Measurements from ENCODE around the gene PDK2.

The PDK2 gene

DNA sequence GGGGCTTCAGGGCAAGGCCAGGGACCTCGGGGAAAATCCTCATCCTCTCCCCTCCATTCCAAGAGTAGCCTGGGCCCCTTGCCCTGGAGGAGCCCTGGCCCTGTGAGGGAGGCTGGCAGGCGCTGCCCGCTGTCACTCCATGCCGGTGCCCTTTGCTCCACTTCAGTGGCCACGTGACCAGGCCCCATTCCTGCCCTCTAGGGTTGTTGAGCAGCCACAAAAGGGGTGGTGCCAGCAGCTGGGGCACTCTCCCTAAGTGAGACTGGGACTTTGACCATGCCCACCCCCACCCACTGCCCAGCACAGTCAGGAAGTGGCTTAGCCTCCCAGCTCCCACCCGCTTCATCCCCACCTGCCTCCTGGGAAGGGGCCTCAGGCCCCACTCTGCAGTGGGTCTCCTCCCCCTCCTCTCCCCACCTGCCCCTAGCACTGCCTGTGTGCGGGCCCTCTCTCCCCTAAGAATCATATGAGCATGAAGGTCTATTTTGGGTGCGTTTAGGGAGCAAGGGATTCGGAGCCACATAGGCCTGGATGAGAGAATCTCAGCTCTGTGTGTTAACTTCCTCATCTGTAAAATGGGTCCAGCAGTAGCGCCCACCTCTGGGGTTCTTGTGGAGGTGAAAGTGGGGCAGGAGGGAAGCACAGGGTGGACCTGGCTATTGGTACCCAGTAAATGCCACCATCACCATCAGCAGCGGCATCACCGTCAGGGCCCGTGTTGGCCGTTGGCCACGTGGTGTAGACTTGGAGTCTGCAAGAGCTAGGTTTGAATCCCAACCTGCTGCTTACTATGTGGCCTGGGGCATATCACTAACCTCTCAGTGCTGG is 7.2 kb downstream of the PDK2 start:
- no peak for DNase-seq

DNA sequence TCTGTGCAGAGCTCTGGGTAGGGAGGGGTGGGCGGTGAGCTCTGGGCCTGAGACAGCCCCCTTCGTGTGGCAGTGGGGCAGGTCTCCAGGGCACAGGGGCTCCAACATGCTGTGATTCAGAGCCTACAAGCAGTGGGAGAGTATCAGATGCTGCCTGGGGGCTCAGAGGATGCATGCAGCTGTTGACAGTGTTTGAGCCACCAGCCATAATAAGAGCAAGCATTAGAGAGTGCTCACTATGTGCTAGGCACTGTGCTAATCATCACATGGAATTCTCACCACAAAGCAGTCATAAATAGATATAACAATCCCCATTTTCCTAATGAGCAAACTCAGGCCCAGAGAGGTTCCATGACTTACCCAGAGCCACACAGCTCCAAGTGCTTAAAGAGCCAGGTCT is 8.1 kb downstream of the PDK2 start:
- no peak for DNase-seq

DNA sequence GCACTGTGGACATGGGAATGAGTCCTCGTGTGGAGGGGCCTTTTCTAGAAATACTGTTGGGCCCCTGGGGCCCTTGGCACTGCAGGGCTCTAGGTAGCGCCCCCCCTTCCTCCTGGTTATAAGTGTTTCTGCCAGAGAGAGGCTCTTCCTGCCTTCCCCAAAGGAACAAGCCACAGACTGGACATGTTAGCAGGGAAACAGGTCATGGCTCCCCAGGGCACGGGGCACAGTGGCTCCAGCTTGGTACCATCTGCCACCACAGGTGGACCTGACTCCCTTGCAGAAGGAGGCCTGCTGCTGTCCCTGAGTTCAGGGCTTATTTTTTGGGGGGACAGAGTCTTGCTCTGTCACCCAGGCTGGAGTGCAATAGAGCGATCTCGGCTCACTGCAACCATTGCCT is 8.8 kb downstream of the PDK2 start:
- DNase-seq, result no peak

DNA sequence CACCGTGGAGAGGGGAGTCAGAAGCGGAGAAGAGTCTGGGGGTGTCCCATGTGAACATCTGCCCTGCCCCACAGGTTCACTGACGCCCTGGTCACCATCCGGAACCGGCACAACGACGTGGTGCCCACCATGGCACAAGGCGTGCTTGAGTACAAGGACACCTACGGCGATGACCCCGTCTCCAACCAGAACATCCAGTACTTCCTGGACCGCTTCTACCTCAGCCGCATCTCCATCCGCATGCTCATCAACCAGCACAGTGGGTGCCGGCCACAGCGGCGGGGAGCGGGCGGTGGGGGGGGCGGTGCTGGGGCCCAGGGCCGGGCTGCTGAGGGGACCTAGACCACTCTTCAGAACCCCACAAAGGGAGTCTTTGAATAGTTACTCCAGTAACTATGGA is 10.7 kb downstream of the PDK2 start:
- no peak for DNase-seq

DNA sequence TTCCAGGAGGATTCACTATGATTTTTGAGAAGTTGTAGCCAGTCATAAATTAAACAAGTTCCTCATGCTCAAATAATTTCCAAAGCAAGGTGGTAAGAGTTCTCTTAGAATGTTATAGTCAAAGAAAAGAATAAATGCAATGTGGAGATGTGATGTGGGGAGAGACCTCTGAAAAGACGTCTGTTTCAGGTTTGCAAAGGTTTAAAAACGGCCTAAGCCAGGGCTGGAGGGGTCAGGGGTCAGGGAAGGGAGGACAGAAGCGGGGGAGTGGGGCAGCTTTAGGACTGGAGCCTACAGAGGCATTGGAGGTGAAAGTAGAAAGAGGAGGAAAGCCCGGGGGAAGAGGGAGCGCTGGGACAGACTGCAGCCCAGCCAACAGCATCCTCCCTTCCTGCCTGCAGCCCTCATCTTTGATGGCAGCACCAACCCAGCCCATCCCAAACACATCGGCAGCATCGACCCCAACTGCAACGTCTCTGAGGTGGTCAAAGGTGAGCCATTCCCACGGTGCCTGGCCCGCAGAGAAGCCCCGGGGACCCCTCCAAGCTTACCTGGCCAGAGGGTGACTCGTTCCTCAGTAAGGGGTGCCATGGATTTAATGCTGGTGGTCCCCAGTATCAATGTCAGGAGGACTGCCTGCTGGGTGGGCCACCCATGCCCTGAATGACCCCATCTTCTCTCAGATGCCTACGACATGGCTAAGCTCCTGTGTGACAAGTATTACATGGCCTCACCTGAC is 11.4 kb downstream of the PDK2 start:
- no peak for DNase-seq

DNA sequence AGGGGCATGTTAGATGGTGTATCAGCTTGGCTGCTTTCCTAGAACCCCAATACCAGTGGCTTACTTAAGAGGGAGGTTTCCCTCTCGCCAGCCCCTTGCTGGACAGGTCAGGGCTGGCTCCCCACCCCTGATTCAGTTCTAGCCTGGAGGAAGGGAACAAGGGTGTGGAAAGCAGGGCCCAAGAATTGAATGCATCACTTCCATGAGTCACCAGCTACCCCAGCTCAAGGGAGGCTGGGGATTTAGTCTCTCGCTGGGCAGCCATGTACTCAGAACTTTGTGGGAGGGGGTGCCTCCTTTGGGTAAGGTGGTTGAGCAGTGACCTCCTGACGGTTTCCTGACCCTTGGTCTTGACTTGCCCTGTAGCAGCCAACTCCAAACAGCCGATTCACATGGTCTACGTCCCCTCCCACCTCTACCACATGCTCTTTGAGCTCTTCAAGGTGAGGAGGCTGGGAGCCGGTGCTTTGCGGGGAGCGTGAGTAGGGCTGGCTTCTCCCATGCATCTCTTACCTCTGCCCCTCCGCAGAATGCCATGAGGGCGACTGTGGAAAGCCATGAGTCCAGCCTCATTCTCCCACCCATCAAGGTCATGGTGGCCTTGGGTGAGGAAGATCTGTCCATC is 12.8 kb downstream of the PDK2 start:
- DNase-seq, result no peak

DNA sequence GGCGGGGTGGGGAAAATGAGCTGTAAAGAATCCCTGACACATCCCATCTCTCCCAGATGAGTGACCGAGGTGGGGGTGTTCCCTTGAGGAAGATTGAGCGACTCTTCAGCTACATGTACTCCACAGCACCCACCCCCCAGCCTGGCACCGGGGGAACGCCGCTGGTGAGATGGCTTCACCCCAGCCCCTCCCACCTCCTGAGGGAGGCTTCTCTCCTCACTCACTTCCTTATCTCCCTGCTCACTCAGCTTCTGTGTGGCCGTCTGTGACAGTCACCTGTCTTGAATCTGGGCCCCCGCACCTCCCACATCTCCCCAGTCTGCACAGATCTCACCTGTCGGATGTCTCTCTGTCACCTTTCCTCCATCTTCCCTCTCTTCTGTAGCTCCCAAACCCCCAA is 13.4 kb downstream of the PDK2 start:
- no peak for DNase-seq

DNA sequence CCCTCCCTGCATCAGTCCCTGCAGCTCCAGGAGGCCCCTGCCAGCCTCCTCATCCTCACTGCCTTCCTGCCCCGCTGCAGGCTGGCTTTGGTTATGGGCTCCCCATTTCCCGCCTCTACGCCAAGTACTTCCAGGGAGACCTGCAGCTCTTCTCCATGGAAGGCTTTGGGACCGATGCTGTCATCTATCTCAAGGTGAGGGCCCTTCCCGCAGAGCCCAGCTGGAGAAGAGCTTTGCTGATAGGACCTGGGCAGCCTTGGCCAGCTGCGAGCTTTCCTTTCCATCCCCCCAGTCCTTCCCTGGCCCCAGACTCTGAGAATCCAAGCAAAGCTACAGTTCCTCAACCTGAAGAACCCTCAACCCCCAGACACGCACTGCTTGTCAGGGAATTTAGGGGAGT is 14.1 kb downstream of the PDK2 start:
- no peak for DNase-seq

DNA sequence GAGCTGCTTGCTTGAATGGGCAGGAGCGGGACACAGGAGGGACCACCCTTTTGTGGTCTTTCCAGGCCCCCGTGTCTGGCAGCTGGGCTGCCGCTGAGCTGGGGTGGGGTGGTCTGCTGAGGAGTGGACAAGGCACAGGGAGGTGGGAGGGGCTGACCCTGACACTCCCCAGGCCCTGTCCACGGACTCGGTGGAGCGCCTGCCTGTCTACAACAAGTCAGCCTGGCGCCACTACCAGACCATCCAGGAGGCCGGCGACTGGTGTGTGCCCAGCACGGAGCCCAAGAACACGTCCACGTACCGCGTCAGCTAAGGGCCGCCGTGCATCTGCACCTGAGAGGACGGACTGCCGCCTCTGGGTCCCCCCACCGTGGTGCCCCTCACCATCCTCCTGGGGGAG is 14.6 kb downstream of the PDK2 start:
- no peak for DNase-seq

DNA sequence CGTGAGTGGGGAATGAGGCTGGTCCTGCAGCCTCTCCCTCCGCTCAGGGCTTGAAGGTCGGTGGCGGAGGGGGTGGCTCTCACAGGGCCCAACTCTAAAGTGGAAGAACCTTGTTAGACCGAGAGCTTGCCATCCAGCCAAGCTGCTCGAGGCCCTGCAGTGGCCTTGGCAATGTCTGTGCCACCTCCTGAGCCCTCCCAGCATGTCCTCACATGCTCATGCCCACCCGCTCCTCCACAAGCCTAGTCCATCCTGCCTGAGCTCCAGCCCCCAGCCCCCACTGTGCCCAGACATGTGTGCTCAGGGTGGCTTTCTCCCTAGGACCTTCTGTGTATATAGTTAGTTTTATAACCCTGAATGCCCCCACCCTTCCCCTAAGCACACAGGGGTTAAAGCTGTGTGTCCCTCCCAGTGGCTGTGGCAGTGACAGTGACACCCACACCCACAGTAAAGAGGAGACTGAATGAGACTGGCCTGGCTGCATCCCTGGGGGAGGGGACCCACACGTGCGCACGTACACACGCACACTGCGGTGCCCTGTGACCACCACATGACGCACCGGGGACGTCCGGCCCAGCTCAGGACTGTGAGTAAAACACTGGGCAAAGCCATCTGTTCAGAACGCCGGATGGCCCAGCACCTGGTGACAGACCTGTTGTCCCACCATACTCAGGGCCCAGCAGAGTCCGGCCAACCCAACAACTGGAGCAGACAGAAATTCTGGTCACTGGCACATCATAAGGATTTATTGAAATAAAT is 15.6 kb downstream of the PDK2 start:
- no peak for DNase-seq

DNA sequence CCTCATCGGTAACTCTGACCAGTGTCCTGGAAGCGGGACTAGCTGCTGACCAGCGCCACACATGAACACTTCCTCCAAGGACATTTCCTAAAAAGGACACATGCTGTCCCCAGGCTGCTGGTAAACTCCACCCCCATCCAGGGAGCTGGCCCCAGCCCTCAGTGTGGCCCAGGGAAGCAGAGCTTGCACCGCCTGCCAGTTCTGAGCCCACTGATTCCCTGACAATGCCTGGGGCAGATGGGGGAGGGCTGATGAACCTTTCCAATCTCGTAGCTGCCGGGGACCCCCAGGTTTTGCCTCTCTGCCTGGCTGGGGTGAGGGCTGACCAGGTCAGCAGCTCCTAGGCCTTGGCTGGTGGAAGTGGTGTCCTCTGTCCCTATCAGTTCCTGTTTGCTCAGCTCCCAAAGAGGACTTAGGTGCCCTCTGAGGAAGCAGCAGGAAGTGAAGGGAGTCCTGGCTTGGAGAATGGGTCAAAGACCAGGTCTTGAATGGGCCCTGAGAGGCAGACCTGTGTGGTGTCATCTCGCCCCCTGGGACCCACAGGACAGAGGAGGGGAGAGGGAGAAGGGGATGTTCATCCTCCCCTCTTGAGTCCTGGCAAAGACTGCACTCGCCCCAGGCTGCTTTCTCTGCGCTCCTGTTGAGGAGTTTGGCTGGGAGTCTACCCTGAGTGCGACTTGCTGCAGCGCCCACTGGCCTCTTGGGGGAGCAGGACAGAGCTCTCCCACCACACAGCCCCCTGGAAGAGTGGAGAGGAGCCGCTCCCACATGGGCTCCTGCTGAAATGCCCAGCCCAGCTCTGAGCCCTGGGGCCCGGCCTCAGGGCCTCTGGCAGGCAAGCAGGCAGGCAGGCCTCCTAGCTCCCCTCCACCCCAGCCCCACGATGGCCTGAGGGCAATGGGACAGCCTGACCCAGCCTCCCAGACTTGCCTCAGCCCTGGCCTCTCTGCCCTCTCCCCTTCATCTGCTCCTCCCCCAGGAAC is 16.8 kb downstream of the PDK2 start:
- DNase-seq, result no peak

DNA sequence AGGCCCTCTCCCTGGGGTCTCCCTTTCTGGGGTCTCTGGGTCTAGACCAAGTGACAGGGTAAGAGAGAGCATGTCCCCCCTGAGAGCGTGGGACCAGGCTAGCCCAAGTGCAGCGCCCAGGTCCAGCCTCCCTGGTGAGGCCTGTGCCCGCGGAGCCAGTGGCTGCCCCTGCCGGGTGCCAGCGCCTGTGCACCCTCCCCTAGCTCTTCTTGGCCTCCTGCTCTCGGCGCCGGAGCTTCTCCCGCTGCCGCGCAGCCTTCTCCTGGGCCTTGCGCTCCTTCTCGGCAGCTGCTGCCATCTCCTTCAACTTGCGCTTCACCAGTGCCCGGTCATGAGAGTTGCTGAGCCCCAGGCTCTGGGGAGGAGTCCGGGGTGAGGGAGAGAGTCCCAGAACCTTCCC is 17.5 kb downstream of the PDK2 start:
- DNase-seq, result no peak

DNA sequence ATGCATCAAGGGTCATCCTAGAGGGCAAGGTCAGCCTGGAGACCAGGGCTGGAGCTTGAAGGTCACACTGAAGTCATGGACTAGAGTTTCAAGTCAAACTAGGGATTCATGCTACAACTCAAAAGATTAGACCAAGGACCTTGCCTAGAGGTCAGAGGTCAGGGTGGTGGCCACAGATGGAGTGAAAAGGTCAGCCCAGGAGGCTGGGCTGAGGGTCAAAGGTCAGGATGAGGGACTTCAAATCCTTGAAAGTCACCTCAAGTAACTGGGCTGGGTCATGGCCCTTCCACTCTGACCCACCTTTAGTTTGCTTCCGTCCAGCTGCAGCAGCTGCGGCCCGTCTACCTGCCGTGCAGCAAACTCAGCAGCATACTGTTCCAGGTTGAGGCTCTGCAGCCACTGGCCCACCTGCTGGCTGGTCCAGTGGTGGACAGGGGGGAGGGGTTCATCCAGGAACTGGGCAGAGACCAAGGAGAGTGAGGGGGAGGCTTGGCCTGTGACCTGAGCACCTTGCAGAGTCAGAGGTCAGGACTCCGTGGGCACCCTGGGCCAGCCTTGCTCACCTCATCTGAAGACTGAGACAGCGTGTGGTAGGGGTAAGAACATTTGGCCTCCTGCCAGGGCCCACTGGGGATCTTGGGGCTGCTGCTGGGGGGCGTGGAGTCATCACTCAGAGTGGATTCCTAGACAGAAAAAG is 18.6 kb downstream of the PDK2 start:
- no peak for DNase-seq

DNA sequence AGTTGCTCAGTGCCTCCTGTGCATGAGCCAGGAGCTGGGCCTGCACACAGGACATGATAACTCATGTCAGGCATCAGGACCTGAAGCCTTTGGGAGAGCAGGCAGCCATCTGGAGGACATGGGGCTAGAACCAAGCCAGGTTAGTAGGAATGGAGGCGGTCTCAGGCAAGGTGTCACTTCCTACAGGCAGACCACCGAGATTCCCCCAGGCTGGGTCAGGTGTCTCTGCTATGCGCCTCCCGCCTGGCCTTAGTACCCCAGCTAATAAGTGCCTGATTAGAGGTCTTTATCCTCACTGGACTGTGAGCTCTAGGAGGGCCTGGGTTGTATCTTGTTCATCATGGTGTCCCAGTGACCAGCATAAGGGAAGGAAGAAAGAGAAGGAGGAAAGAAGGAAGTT is 19.2 kb downstream of the PDK2 start:
- DNase-seq, result no peak

DNA sequence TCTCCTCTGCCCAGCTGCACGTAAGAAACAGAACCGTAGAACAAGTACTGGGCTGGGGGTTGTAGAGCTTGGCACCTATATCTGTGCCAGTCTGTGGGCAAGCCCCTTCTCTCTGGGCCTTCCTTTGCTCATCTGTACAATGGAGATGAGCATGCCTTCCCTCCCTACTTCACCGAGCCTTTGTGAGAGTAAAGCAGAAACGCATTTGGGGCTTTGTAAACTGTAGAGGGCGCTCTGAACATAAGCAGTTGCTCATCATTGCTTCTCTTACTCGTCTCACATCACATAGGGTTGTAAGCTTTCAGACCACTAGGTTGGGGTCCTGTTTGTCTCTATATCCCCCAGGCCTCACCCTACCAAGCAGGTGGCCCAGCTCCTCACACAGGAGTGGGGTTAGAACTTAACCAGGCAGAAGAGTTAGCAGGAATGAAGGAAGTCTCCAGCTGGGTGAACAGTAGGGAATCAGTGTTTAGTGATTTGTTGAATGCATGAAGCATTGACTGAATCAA is 19.8 kb downstream of the PDK2 start:
- peak in 1 of 2 donors; percentile 65 for DNase-seq

DNA sequence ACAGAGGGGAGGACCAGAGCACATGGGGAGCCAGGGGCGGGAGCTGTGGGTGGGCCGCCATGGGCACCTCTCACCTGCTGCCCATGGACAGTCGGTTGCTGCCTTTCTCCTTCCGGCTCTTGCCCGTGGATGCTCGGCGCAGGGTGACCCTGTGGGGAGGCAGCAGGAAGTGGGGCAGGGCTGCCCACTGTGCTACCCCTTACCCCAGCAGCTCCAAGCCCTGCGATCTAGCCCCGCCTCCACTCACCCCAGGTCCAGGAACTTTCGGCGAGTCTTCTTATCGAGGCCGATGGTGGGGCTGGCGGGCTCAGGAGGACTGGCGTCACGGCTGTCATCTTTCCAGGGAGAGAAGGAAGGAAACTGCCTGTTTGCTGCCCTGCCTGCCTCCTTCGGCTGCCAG is 20.6 kb downstream of the PDK2 start:
- no peak for DNase-seq

DNA sequence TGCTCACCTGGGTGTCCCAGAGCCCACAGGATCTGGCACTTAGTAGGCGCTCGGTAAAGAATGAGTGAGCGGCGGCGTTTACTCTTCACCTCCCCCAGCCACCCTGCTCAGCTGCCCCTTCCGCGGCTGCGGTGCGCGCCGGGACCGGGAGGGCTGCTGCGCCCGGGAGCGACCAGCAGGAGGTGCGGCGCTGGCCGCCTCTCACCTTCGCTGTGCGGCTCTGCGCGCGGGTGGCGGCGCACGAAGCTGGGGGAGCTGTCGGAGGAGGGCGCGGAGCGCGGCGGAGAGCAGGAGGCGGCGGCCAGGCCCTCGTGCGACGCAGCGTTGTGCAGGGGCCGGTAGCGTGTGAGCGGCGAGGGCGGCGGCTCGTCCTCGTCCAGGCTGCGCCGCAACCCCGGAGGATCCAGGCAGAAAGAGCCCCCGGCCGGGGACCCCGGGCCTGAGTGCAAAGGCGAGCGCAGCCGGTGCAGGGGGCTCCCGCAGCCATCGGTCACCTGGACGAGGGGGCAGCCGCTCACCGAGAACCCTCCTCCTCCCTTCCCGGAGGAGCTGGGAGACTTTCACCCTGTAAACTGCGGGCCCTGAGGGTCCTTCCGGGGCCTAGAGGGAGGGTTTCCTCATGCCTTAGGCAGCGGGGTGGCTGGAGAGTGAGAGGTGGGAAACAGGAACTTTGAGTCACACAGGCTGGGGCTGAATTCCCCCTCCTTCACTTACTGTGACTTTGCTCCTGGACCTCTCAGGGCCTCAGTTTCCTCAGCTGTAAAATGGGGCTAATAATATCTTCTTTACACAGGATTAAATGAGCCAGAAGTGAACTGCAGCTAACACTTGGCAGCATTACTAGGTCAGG is 22.3 kb downstream of the PDK2 start:
- peak in 1 of 2 donors; percentile 45 for DNase-seq

DNA sequence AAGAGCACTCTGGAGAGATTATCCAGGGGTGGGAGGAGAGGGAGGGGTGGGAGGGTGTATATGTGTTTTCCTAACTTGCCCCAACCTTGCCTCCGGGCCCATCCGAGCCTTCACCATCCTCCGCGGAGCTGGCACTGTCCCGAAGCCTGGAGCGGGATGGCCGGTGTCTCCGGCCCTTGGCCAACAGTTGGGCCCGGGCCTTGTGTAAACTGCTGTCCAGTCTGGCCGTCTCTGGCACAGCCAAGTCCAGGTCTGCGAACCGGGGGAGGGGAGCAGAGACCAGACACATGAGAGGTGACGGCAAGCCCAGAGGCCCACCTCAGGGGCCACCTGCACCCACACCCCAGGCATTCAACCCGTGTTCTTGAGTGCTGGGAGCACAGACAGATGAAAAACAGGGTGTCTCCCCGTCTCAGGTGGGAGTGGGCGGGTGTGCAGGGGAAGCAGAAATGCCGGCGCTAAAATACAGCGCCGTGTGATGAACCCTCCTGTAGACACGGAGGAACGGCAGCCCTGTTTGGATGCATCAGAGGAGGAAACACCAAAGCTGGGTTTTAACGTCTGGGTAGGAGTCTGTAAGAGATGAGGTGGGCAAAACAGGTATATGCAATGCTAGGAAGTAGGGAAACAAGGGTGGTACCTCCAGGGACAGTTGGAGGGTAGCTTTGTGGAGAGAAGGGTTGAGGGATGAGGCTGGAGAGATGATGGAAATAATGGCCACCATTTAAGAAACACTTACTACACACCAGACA is 23.1 kb downstream of the PDK2 start:
- no peak for DNase-seq

DNA sequence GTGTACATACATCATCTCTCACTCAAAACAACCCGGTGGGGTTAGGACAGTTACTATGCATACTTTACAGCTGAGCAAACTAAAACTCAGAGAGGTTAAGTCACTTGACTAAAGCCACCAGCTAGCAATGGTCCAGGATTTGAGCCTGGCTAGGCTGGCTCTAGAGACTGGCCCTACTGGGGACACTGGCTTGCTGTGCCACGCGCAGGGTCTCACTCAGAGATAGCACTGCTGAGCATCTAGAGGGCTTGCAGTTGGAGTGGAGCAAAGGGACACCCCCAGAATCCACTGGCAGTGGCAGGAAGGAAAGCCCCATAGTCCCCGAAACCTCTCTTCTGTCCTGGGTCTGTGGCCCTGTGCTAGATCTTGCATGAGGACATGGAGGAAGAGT is 23.7 kb downstream of the PDK2 start:
- DNase-seq, result no peak

All from bone marrow (tissue), 2 donors.